SK-N-SH treated with all-trans-retinoic acid at 6 μM for 48 hours (cell line): ENCODE measurements around the gene HCN2.

Experiments
- ATAC-seq: fragments of 200-7000 bp; cut with Tn5 transposase; 3 replicates; pipeline ENCODE4 v1.9.1; 2020; ENCODE audit warnings: mild to moderate bottlenecking, moderate library complexity
- ARNTL ChIP-seq: fragments of 450-650 bp; formaldehyde crosslinking; IDR thresholded peaks from 2 replicates; pipeline ENCODE4 v1.5.0; 2020; ENCODE audit warnings: low read depth, mild to moderate bottlenecking, moderate library complexity, borderline replicate concordance
- BACH2 ChIP-seq: fragments of 250-450 bp; sonication (Bioruptor Pico); IDR thresholded peaks from 2 replicates; pipeline ENCODE4 v1.9.0; 2021; ENCODE audit warnings: mild to moderate bottlenecking, borderline replicate concordance
- CREB5 ChIP-seq: fragments of 250-450 bp; sonication (Bioruptor Pico); IDR thresholded peaks from 2 replicates; pipeline ENCODE4 v1.5.1; 2020; ENCODE audit warnings: low read depth, mild to moderate bottlenecking, moderate library complexity
- CSDC2 ChIP-seq: fragments of 250-450 bp; sonication (Bioruptor Pico); IDR thresholded peaks from 2 replicates; pipeline ENCODE4 v1.5.0; 2020; ENCODE audit warnings: mild to moderate bottlenecking, moderate library complexity
- CSRNP3 ChIP-seq: fragments of 250-450 bp; sonication (Bioruptor Pico); IDR thresholded peaks from 2 replicates; pipeline ENCODE4 v1.5.1; 2021; ENCODE audit warnings: mild to moderate bottlenecking, moderate library complexity
- ESRRG ChIP-seq: fragments of 250-450 bp; sonication (Bioruptor Pico); IDR thresholded peaks from 2 replicates; pipeline ENCODE4 v1.6.1; 2021; ENCODE audit warnings: mild to moderate bottlenecking
- GLIS3 ChIP-seq: fragments of 250-450 bp; sonication (Bioruptor Pico); IDR thresholded peaks from 2 replicates; pipeline ENCODE4 v1.5.0; 2020; ENCODE audit warnings: mild to moderate bottlenecking, moderate library complexity
- ISL1 ChIP-seq: fragments of 250-450 bp; sonication (Bioruptor Pico); IDR thresholded peaks from 2 replicates; pipeline ENCODE4 v2.1.2; 2022; ENCODE audit warnings: mild to moderate bottlenecking, moderate library complexity
- OSR1 ChIP-seq: fragments of 250-450 bp; sonication (Bioruptor Pico); IDR thresholded peaks from 2 replicates; pipeline ENCODE4 v1.8.0; 2022; ENCODE audit warnings: moderate library complexity, mild to moderate bottlenecking, inconsistent platforms
- PATZ1 ChIP-seq: fragments of 250-450 bp; sonication (Bioruptor Pico); IDR thresholded peaks from 2 replicates; pipeline ENCODE4 v1.8.0; 2020; ENCODE audit warnings: mild to moderate bottlenecking, moderate library complexity, borderline replicate concordance
- RARB ChIP-seq: fragments of 250-450 bp; sonication (Bioruptor Pico); IDR thresholded peaks from 2 replicates; pipeline ENCODE4 v1.8.0; 2021; ENCODE audit warnings: mild to moderate bottlenecking, moderate library complexity
- SNAI2 ChIP-seq: fragments of 250-450 bp; sonication (Bioruptor Pico); IDR thresholded peaks from 2 replicates; pipeline ENCODE4 v1.5.0; 2020; ENCODE audit warnings: mild to moderate bottlenecking, moderate library complexity
- TOX ChIP-seq: fragments of 250-450 bp; sonication (Bioruptor Pico); IDR thresholded peaks from 2 replicates; pipeline ENCODE4 v1.8.0; 2021; ENCODE audit warnings: mild to moderate bottlenecking, moderate library complexity, borderline replicate concordance
- ZC3H10 ChIP-seq: fragments of 250-450 bp; sonication (Bioruptor Pico); IDR thresholded peaks from 2 replicates; pipeline ENCODE4 v1.5.1; 2021; ENCODE audit warnings: mild to moderate bottlenecking, moderate library complexity
- ZFP3 ChIP-seq: fragments of 250-450 bp; sonication (Bioruptor Pico); IDR thresholded peaks from 2 replicates; pipeline ENCODE4 v1.5.0; 2020; ENCODE audit warnings: mild to moderate bottlenecking, moderate library complexity
- ZFP30 ChIP-seq: fragments of 450-650 bp; formaldehyde crosslinking; IDR thresholded peaks from 2 replicates; pipeline ENCODE4 v1.5.0; 2022; ENCODE audit warnings: mild to moderate bottlenecking, moderate library complexity
- ZNF565 ChIP-seq: fragments of 450-650 bp; formaldehyde crosslinking; conservative IDR thresholded peaks from 2 replicates; pipeline ENCODE4 v1.5.0; 2020; ENCODE audit warnings: low read depth, mild to moderate bottlenecking, moderate library complexity
- ZNF70 ChIP-seq: fragments of 450-650 bp; formaldehyde crosslinking; IDR thresholded peaks from 2 replicates; pipeline ENCODE4 v1.5.0; 2020; ENCODE audit warnings: mild to moderate bottlenecking, moderate library complexity
- ZNF8 ChIP-seq: fragments of 450-650 bp; formaldehyde crosslinking; IDR thresholded peaks from 2 replicates; pipeline ENCODE4 v1.5.0; 2020; ENCODE audit warnings: mild to moderate bottlenecking, moderate library complexity

HCN2 gene

GRCh38 chr19:589693-590395 lies at the start of gene HCN2:
Gene HCN2, plus strand, starts transcription at chr19:589881. Its CDS starts 65 bp downstream, at chr19:589946.
- TF ChIP-seq PATZ1 (CRISPR knock-in tag) (no peak), ZC3H10 (CRISPR knock-in tag) (no peak), SNAI2 (CRISPR knock-in tag) (no peak), ESRRG (CRISPR knock-in tag) (no peak), ISL1 (CRISPR knock-in tag) (no peak), ARNTL (CRISPR knock-in tag) (no peak), CREB5 (CRISPR knock-in tag) (no peak), CSDC2 (CRISPR knock-in tag) (no peak), ZFP30 (CRISPR knock-in tag) (no peak), GLIS3 (CRISPR knock-in tag) (no peak), ZFP3 (CRISPR knock-in tag) (no peak), CSRNP3 (CRISPR knock-in tag) (no peak), TOX (CRISPR knock-in tag) (no peak), ZNF70 (CRISPR knock-in tag) (no peak), ZNF565 (CRISPR knock-in tag) (no peak), OSR1 (CRISPR knock-in tag) (no peak)
- no peak for ATAC-seq

- no peak for ATAC-seq
- TF ChIP-seq TOX (CRISPR knock-in tag) (no peak), ARNTL (CRISPR knock-in tag) (no peak), ZNF8 (CRISPR knock-in tag) (no peak), BACH2 (CRISPR knock-in tag) (no peak), CSDC2 (CRISPR knock-in tag) (no peak)
Measured at GRCh38 chr19:540867-541637, 48.6 kb upstream of the HCN2 start.

GRCh38 chr19:541699-542098 lies 48.0 kb upstream of the HCN2 start:
- ATAC-seq: no peak
- TF ChIP-seq RARB (no peak), ZC3H10 (CRISPR knock-in tag) (no peak), ZFP30 (CRISPR knock-in tag) (no peak), ESRRG (CRISPR knock-in tag) (no peak), GLIS3 (CRISPR knock-in tag) (no peak), OSR1 (CRISPR knock-in tag) (no peak), SNAI2 (CRISPR knock-in tag) (no peak), ZNF565 (CRISPR knock-in tag) (no peak), ZNF8 (CRISPR knock-in tag) (no peak), TOX (CRISPR knock-in tag) (no peak), ISL1 (CRISPR knock-in tag) (no peak), CSRNP3 (CRISPR knock-in tag) (no peak), CSDC2 (CRISPR knock-in tag) (no peak), PATZ1 (CRISPR knock-in tag) (no peak), ARNTL (CRISPR knock-in tag) (no peak), CREB5 (CRISPR knock-in tag) (no peak)
